ENCODE measurements around the gene LGR6. TPM values are rescaled to one million over a fixed set of nuclear protein-coding genes. Genes with fewer than 3 reads are reported as not detected.

LGR6 gene
- total and polyA plus RNA-seq, 2 of the 8 experiments (the other 6 are each of a cell fraction or from before 2014, with no cell fraction given): 0.50 to 1.0 TPM

DNA sequence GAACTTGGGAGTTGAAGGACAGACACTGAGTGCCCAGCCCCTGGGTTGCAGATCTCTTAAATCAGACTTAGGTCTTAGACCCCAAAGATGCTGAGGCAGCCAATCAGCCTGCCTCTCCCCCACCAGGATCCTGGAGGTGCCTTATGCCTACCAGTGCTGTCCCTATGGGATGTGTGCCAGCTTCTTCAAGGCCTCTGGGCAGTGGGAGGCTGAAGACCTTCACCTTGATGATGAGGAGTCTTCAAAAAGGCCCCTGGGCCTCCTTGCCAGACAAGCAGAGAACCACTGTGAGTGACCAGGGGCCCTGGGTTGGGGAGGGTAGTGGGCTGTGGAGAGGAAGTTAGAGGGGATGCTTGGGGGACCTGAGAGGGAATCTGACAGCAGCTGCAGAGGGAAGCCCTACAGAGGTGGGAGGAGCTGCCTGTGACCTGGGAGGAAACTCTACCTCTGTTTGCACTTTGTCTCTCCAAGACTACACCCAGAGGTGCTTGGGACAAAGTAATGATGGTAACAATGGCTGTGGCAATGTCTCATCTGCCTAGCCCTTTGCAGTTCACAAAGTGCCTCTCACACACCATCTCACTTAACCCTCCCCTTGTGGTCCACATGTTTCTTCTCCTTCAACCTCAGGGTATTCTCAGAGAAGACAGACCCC lies 116.6 kb downstream of the LGR6 start:
- H4K5ac ChIP-seq (ENCODE audit: insufficient read length, low read depth, low read length): no peak overlapping the region
- H2BK15ac ChIP-seq (ENCODE audit: low read length): no peak overlapping the region
- peaks cover 0 to 4% (median 0%) of the 10 kb centered on the region in 4 experiments; a peak in 2 of 7 replicates for H3K4me1 ChIP-seq (replicated peaks in 1 of 4; ENCODE audit: control insufficient read depth in 3 of 4, insufficient read depth in 4 of 4, low read length in 3 of 4)
- H3K27ac ChIP-seq (ENCODE audit: low read depth, low read length): no peak overlapping the region
- no peak overlapping the region for H2AK5ac ChIP-seq (ENCODE audit: low read depth, low read length)
- no peaks in the 10 kb centered on the region for H3K36me3 ChIP-seq (ENCODE audit: control insufficient read depth in 2 of 4, insufficient read depth in 4 of 4, low read length in 3 of 4)
- no peak overlapping the region for H2BK5ac ChIP-seq (ENCODE audit: low read depth, low read length)
- H2BK120ac ChIP-seq (replicated peaks; ENCODE audit: low read depth, low read length): no peak overlapping the region
- no peak for FAIRE-seq
- H3K4me3 ChIP-seq (ENCODE audit: extremely low read depth in 1 of 4, insufficient read depth in 2 of 4, low read depth in 3 of 4, low read length in 4 of 4): no peak overlapping the region
- no peaks in the 10 kb centered on the region for H3K79me2 ChIP-seq (ENCODE audit: control insufficient read depth in 1 of 2, insufficient read depth in 2 of 2, low read length in 2 of 2)
- H3K4me2 ChIP-seq (ENCODE audit: insufficient read depth in 1 of 2, low read depth in 2 of 2, low read length in 2 of 2): no peak overlapping the region
- H3K9ac ChIP-seq (replicated peaks in 1 of 4; ENCODE audit: extremely low read depth in 1 of 4, low read depth in 3 of 4, low read length in 3 of 4): no peak overlapping the region
- H3K14ac ChIP-seq (ENCODE audit: insufficient read length): no peak overlapping the region
- H3K56ac ChIP-seq (replicated peaks; ENCODE audit: insufficient read length, low read depth, low read length): no peak overlapping the region
- no peak overlapping the region for H3K23ac ChIP-seq (ENCODE audit: insufficient read length)
- H4K8ac ChIP-seq (ENCODE audit: extremely low read depth, insufficient read depth, low read length): no peak overlapping the region
- ChIA-PET POLR2A (ENCODE audit: partially characterized antibody) (no interaction called here), CTCF (ENCODE audit: partially characterized antibody) (interaction anchor here (1.9 to 9.3 kb wide), 5 partner anchors 6 to 116 kb away, joined by 7 to 67 read pairs (median 17); partner anchors contain the start of gene LGR6)
- no peaks in the 10 kb centered on the region for H3K9me3 ChIP-seq (ENCODE audit: insufficient read depth in 2 of 2, low read depth in 1 of 2, low read length in 1 of 2)
- no peaks in the 10 kb centered on the region for H3K27me3 ChIP-seq (replicated peaks in 1 of 4; ENCODE audit: control insufficient read depth in 3 of 4, extremely low read depth in 1 of 4, insufficient read depth in 3 of 4, low read length in 3 of 4)
- H2BK20ac ChIP-seq (ENCODE audit: low read length): no peak overlapping the region
- H3K23me2 ChIP-seq (ENCODE audit: low read depth, low read length): no peaks in the 10 kb centered on the region
- H4K91ac ChIP-seq (replicated peaks; ENCODE audit: insufficient read length, low read length): no peak overlapping the region
- H3K18ac ChIP-seq (ENCODE audit: extremely low read depth, low read length): no peak overlapping the region
- H2BK12ac ChIP-seq (ENCODE audit: low read depth, low read length): no peak overlapping the region
- no peak overlapping the region for H3K4ac ChIP-seq (replicated peaks; ENCODE audit: insufficient read length, low read depth, low read length)
- no peak for DNase-seq (ENCODE audit: low read depth in 1 of 2, low spot score in 2 of 2)
- no peak overlapping the region for H2AFZ ChIP-seq (ENCODE audit: low read length)
- H4K20me1 ChIP-seq (replicated peaks in 1 of 2; ENCODE audit: control insufficient read depth in 1 of 2, insufficient read depth in 2 of 2, low read length in 2 of 2): no peaks in the 10 kb centered on the region
- no peaks in the 10 kb centered on the region for H3K79me1 ChIP-seq (ENCODE audit: low read depth, low read length)
- TF ChIP-seq CTCF (IDR thresholded peaks at IDR 0.05; ENCODE audit: control extremely low read depth in 1 of 3, insufficient read depth in 1 of 3, low read depth in 1 of 3, low read length in 3 of 3) (no peak), BACH1 (IDR thresholded peaks at IDR 0.05; ENCODE audit: low read length) (no peak), TCF12 (IDR thresholded peaks at IDR 0.05; ENCODE audit: low read depth, low read length) (no peak), CBX8 (IDR thresholded peaks at IDR 0.05; ENCODE audit: borderline replicate concordance, low read depth, low read length) (no peak), CEBPB (IDR thresholded peaks at IDR 0.05; ENCODE audit: low read depth, low read length) (no peak), SIX5 (IDR thresholded peaks at IDR 0.05; ENCODE audit: low read depth, low read length) (no peak), RBBP5 (IDR thresholded peaks at IDR 0.05; ENCODE audit: borderline replicate concordance, low read depth, low read length) (no peak), FOSL1 (IDR thresholded peaks at IDR 0.05; ENCODE audit: insufficient read depth, low read depth, low read length) (no peak), ASH2L (IDR thresholded peaks at IDR 0.05; ENCODE audit: low read length) (no peak)
- TF ChIP-seq, protein P1, sequence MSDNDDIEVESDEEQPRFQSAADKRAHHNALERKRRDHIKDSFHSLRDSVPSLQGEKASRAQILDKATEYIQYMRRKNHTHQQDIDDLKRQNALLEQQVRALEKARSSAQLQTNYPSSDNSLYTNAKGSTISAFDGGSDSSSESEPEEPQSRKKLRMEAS (IDR thresholded peaks at IDR 0.05): no peak
- TF ChIP-seq, protein P2, sequence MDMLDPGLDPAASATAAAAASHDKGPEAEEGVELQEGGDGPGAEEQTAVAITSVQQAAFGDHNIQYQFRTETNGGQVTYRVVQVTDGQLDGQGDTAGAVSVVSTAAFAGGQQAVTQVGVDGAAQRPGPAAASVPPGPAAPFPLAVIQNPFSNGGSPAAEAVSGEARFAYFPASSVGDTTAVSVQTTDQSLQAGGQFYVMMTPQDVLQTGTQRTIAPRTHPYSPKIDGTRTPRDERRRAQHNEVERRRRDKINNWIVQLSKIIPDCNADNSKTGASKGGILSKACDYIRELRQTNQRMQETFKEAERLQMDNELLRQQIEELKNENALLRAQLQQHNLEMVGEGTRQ (IDR thresholded peaks at IDR 0.05; ENCODE audit: low read length): no peak
